Nephron progenitor cell (in vitro differentiated cells): ENCODE results near the gene THY1.

Source experiments
- DNase-seq: peaks from one replicate; pipeline ENCODE4 v3.0.0; 2021
- H3K27ac Mint-ChIP-seq: 2 replicates; pipeline ENCODE4 v1.8.0; 2021; ENCODE audit warnings: mild to moderate bottlenecking, moderate library complexity, mixed read lengths
- H3K27me3 Mint-ChIP-seq: 2 replicates; pipeline ENCODE4 v1.8.0; 2021; ENCODE audit warnings: mild to moderate bottlenecking, low read depth, mixed read lengths; ENCODE audit not compliant: poor library complexity
- H3K36me3 Mint-ChIP-seq: 2 replicates; pipeline ENCODE4 v1.8.0; 2021; ENCODE audit warnings: low read depth, mixed read lengths
- H3K4me1 Mint-ChIP-seq: 2 replicates; pipeline ENCODE4 v1.8.0; 2021; ENCODE audit warnings: mixed read lengths
- H3K4me3 Mint-ChIP-seq: 2 replicates; pipeline ENCODE4 v1.8.0; 2021; ENCODE audit warnings: mild to moderate bottlenecking, moderate library complexity, mixed read lengths
- H3K9me3 Mint-ChIP-seq: 2 replicates; pipeline ENCODE4 v1.8.0; 2021; ENCODE audit warnings: mild to moderate bottlenecking, moderate library complexity, mixed read lengths
- TF ChIP-seq, protein P1 (sequence below): fragments of 200-600 bp; sonication (generic); IDR thresholded peaks from 2 replicates; pipeline ENCODE4 v1.5.0; 2021; ENCODE audit warnings: antibody characterized with exemption

Gene THY1

DNA sequence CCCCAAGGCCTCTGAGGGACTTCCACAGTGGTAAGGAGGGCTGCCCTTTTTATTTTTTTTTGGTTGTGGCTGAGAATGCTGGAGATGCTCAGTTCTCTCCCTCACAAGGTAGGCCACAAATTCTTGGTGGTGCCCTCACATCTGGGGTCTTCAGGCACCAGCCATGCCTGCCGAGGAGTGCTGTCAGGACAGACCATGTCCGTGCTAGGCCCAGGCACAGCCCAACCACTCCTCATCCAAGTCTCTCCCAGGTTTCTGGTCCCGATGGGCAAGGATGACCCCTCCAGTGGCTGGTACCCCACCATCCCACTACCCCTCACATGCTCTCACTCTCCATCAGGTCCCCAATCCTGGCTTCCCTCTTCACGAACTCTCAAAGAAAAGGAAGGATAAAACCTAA is 4.2 kb downstream of the THY1 start:
- peaks cover 18% of the 10 kb centered on the region for H3K36me3 Mint-ChIP-seq
- H3K4me1 Mint-ChIP-seq, result peaks cover 38% of the 10 kb centered on the region
- TF ChIP-seq, protein P1, sequence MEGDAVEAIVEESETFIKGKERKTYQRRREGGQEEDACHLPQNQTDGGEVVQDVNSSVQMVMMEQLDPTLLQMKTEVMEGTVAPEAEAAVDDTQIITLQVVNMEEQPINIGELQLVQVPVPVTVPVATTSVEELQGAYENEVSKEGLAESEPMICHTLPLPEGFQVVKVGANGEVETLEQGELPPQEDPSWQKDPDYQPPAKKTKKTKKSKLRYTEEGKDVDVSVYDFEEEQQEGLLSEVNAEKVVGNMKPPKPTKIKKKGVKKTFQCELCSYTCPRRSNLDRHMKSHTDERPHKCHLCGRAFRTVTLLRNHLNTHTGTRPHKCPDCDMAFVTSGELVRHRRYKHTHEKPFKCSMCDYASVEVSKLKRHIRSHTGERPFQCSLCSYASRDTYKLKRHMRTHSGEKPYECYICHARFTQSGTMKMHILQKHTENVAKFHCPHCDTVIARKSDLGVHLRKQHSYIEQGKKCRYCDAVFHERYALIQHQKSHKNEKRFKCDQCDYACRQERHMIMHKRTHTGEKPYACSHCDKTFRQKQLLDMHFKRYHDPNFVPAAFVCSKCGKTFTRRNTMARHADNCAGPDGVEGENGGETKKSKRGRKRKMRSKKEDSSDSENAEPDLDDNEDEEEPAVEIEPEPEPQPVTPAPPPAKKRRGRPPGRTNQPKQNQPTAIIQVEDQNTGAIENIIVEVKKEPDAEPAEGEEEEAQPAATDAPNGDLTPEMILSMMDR, result no peak
- peaks cover 32% of the 10 kb centered on the region for H3K27me3 Mint-ChIP-seq
- H3K27ac Mint-ChIP-seq, result peak overlapping the region; percentile 11
- no peak for DNase-seq
- H3K4me3 Mint-ChIP-seq, result no peak overlapping the region
- no peaks in the 10 kb centered on the region for H3K9me3 Mint-ChIP-seq

DNA sequence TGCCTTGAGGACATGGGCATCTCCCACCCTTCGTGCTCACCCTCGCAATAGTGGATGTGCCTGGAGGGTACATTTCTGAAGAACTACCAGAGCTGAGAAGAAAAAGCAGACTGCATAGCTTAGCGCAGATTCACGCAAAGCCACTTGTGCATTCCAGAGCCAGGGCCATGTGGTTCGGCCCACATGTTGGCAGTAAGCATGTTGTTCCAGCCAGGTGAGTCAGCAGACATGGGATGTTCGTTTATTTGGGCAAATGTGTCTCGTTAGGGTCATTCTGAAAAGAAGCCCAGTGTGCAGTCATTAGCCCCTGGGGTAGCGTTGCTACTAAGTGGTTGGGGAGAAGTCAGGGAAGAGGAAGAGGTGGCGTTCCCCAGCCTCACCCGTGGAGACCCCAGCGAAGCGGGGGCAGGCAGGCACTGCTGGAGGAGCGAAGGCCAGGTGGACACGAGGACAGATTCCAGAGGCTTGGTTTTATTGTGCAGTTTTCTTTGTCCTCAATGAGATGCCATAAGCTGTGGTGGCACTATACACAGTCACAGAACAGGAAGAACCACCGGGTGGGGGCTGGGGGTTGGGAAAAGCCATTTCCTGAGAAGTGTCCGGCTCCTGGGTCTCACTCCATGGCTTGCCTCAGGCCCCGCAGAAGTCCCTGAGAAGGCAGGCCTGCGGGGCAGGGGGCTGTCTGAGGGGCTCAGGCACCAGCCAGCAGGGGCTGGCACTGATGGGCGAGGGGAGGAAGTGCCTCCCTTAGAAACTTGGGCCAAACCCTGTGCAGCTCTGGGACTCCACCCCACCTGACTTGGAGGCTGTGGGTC is 5.0 kb downstream of the THY1 start:
- TF ChIP-seq, protein P1, result no peak
- H3K4me3 Mint-ChIP-seq, result no peak overlapping the region
- H3K36me3 Mint-ChIP-seq, result peaks cover 18% of the 10 kb centered on the region
- peaks cover 35% of the 10 kb centered on the region for H3K4me1 Mint-ChIP-seq
- no peak for DNase-seq
- no peak overlapping the region for H3K27ac Mint-ChIP-seq
- H3K27me3 Mint-ChIP-seq, result peaks cover 27% of the 10 kb centered on the region
- no peaks in the 10 kb centered on the region for H3K9me3 Mint-ChIP-seq

DNA sequence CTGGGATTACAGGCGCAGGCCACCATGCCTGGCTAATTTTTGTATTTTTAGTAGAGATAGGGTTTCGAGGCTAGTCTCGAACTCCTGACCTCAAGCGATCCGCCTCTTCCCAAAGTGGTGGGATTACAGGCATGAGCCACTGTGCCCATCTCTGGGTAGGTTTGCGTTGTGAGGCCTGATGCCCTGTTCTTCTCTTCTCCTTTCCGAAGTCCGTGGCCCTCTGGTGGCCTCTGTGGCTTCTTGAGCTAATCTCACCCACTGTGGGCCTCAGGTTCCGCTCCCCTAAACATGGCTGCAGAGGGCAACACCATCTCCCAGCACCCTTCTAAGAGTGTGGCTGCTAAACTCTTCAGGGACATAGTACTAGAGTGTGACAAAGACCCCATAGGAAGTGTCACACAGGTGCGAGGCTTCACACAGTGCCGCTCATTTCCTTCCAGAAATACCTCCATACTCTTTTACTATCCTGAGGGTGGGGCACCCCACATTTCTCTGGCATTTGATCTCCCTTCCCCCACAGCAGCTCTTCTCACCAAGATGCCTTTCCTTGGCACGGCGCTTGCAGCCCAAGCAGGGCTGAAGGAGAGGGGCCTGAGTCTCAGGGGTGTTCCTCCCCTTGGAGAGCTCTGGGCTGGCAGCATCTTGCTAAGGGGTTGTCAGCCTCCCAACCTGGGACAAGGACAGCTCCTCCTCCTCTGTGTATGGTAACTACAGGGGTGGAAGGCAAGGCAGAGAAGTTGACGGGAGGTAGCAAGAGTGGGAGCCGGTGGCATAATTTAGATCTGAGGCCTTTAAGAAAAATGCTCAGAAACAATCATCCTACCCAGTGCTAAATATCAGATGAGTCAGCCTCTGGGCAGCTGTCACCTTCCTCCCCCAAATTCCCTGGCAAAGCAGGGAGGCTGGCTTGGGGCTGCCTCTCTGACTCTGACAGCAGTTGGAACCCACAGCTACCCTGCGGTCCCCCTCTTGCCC is 6.1 kb downstream of the THY1 start:
- DNase-seq, result no peak
- Mint-ChIP-seq H3K36me3 (peaks cover 18% of the 10 kb centered on the region), H3K27me3 (peaks cover 18% of the 10 kb centered on the region), H3K9me3 (peaks cover 5% of the 10 kb centered on the region), H3K4me3 (no peak overlapping the region), H3K27ac (peak overlapping the region; percentile 57), H3K4me1 (peaks cover 30% of the 10 kb centered on the region)
- TF ChIP-seq, protein P1, result no peak

DNA sequence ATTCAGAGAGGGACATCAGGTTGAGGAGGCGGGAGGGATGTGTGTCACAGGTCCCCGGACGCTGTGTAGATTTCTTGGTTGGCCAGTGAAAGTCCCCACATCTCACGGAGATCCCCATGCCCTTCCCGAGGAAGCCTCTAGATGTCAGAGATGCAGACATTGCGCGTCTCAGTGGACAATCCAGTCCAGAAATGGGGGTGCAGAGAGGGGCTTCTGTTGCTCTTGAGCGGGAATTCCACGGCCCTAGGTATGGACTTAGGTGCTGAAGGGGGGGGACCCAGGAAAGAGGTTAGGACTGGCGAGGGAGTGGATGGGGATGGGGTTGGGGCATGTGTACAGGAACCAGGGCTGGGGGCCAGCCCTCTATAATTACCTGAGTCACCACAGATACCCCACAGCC is 7.0 kb downstream of the THY1 start:
- DNase-seq, result no peak
- Mint-ChIP-seq H3K4me3 (no peak overlapping the region), H3K4me1 (peaks cover 22% of the 10 kb centered on the region), H3K27me3 (peaks cover 10% of the 10 kb centered on the region), H3K9me3 (peaks cover 5% of the 10 kb centered on the region), H3K27ac (no peak overlapping the region), H3K36me3 (peaks cover 18% of the 10 kb centered on the region)
- TF ChIP-seq, protein P1, result no peak

DNA sequence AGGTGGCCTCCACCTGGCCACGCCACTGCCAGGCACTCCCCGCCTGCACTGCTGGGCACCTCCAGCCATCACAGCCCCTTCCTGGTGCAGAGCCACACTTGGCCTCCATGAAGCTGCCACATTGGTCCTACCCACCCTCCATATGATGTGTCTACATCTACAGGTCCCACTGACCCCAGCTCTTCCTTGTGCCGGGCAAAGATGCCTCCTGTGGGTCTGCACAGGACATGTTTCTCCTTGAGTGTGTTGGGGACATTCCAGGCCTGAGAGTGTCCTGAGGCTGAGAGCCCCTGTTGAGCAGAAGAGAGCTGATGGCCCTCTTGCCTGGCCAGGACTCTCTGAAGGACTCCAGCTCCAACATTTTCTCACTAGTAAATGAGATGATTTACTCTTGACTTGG is 7.5 kb downstream of the THY1 start:
- Mint-ChIP-seq H3K27me3 (peaks cover 6% of the 10 kb centered on the region), H3K4me1 (peaks cover 17% of the 10 kb centered on the region), H3K36me3 (peaks cover 18% of the 10 kb centered on the region), H3K4me3 (no peak overlapping the region), H3K9me3 (peaks cover 5% of the 10 kb centered on the region), H3K27ac (no peak overlapping the region)
- no peak for DNase-seq
- TF ChIP-seq, protein P1, result no peak
